Measurements from ENCODE around the gene CFAP65. TPM values are rescaled to one million over a fixed set of nuclear protein-coding genes. Genes with fewer than 3 reads are reported as not detected.

The CFAP65 gene
- total RNA-seq, 1 experiment from 2014 or later = 0.52 TPM

GRCh38 chr2:219016721-219017120 is 24.6 kb downstream of the CFAP65 start:
- H3K4me1 ChIP-seq (ENCODE audit: control insufficient read depth in 1 of 2, insufficient read depth in 2 of 2, low read length in 2 of 2) = no peaks in the 10 kb centered on the region
- no peaks in the 10 kb centered on the region; a peak in 1 of 4 replicates for H3K9me3 ChIP-seq (ENCODE audit: control insufficient read depth in 1 of 2, insufficient read depth in 1 of 2, low read depth in 1 of 2, low read length in 2 of 2)
- no peaks in the 10 kb centered on the region for H4K20me1 ChIP-seq (ENCODE audit: insufficient read depth)
- no peak overlapping the region for H3K4me3 ChIP-seq (replicated peaks in 1 of 2; ENCODE audit: low read depth in 1 of 2, low read length in 2 of 2)
- no TSS peak for BruUV-seq (replicated peaks)
- DNase-seq (ENCODE audit: low read depth, low spot score) = no peak
- H3K36me3 ChIP-seq (ENCODE audit: control insufficient read depth in 1 of 2, insufficient read depth in 2 of 2, low read length in 2 of 2) = no peaks in the 10 kb centered on the region
- TF ChIP-seq EZH2phosphoT487 (IDR thresholded peaks at IDR 0.05; ENCODE audit: borderline replicate concordance) (no peak), ZFX (IDR thresholded peaks at IDR 0.05) (no peak), ZBTB33 (IDR thresholded peaks at IDR 0.05; ENCODE audit: extremely low read depth, insufficient replicate concordance, low read length) (no peak), EZH2 (IDR thresholded peaks at IDR 0.05) (no peak)
- TF ChIP-seq, protein P1, sequence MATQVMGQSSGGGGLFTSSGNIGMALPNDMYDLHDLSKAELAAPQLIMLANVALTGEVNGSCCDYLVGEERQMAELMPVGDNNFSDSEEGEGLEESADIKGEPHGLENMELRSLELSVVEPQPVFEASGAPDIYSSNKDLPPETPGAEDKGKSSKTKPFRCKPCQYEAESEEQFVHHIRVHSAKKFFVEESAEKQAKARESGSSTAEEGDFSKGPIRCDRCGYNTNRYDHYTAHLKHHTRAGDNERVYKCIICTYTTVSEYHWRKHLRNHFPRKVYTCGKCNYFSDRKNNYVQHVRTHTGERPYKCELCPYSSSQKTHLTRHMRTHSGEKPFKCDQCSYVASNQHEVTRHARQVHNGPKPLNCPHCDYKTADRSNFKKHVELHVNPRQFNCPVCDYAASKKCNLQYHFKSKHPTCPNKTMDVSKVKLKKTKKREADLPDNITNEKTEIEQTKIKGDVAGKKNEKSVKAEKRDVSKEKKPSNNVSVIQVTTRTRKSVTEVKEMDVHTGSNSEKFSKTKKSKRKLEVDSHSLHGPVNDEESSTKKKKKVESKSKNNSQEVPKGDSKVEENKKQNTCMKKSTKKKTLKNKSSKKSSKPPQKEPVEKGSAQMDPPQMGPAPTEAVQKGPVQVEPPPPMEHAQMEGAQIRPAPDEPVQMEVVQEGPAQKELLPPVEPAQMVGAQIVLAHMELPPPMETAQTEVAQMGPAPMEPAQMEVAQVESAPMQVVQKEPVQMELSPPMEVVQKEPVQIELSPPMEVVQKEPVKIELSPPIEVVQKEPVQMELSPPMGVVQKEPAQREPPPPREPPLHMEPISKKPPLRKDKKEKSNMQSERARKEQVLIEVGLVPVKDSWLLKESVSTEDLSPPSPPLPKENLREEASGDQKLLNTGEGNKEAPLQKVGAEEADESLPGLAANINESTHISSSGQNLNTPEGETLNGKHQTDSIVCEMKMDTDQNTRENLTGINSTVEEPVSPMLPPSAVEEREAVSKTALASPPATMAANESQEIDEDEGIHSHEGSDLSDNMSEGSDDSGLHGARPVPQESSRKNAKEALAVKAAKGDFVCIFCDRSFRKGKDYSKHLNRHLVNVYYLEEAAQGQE (IDR thresholded peaks at IDR 0.05; ENCODE audit: low read depth) = no peak
- ATAC-seq = no peak
- H3K79me2 ChIP-seq (ENCODE audit: insufficient read depth, low read length) = no peaks in the 10 kb centered on the region
- no peak overlapping the region for H2AFZ ChIP-seq (ENCODE audit: low read depth, low read length, poor library complexity, severe bottlenecking)
- no peak overlapping the region for H3K4me2 ChIP-seq (ENCODE audit: low read length)
- ChIA-PET POLR2A (no interaction called here), RAD21 (ENCODE audit: low non-redundant PET in 1 of 2, low total read pairs in 2 of 2, uncharacterized antibody in 2 of 2, unreplicated experiment in 2 of 2) (no interaction called here), CTCF (interaction anchor here (1.4 to 2.1 kb wide), 3 partner anchors 13 kb away, joined by 3 to 7 read pairs (median 5); no protein-coding TSS in a partner anchor)
- no peak overlapping the region for H3K9ac ChIP-seq (ENCODE audit: low read length)
- intact Hi-C loops (cut with micrococcal nuclease) = no loop called here
- no peaks in the 10 kb centered on the region for H3K9me2 ChIP-seq (ENCODE audit: insufficient read depth)
- no peaks in the 10 kb centered on the region for H3K27me3 ChIP-seq (ENCODE audit: insufficient read depth, low read length)
- H3K27ac ChIP-seq (ENCODE audit: low read depth, low read length) = no peak overlapping the region
